Sigmoid colon (tissue), 4 donors: Measurements from ENCODE around the gene SLCO6A1.

Source experiments
- EP300 ChIP-seq, 4 donors: sonication (generic); formaldehyde crosslinking; IDR thresholded peaks; one replicate each; pipeline ENCODE4 v1.6.1; 2017; ENCODE audit warnings: antibody characterized with exemption in 4 of 4
- POLR2A ChIP-seq, 2 donors: fragments of 450-650 bp; IDR thresholded peaks; one replicate each; pipeline ENCODE4 v1.6.1; 2016; ENCODE audit warnings: antibody characterized with exemption in 2 of 2, mild to moderate bottlenecking in 2 of 2, moderate library complexity in 2 of 2
- POLR2AphosphoS5 ChIP-seq, 4 donors: sonication (generic); formaldehyde crosslinking; IDR thresholded peaks; one replicate each; pipeline ENCODE4 v1.6.1; 2017; ENCODE audit warnings: antibody characterized with exemption in 4 of 4
- TF ChIP-seq, protein P1 (sequence below), 4 experiments: fragments of 450-650 bp in 3 of 4; fragments of 200-600 bp in 1 of 4; IDR thresholded peaks; one replicate each; pipeline ENCODE4 v1.5.1; 2016 to 2019; ENCODE audit warnings: antibody characterized with exemption in 4 of 4, mild to moderate bottlenecking in 3 of 4, moderate library complexity in 2 of 4

DNA sequence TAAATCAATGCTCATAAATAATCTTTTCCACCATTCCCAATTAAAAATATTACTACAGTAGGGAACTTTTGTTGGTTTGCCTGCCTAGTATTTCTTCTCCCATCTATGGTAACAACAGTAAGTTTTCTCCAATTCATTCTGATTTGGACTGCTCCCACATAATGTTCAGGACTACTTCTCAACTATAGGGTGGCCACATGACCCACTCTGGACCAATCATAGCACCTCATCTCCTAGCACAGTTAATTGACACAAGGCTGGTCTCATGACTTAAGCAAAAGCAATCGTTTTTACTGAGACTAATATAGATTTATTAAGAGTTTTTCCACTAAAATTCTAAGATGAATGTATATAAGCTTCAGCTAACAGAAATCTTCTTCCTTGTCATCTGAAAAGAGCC lies 28.7 kb upstream of the SLCO6A1 start:
- TF ChIP-seq, protein P1, sequence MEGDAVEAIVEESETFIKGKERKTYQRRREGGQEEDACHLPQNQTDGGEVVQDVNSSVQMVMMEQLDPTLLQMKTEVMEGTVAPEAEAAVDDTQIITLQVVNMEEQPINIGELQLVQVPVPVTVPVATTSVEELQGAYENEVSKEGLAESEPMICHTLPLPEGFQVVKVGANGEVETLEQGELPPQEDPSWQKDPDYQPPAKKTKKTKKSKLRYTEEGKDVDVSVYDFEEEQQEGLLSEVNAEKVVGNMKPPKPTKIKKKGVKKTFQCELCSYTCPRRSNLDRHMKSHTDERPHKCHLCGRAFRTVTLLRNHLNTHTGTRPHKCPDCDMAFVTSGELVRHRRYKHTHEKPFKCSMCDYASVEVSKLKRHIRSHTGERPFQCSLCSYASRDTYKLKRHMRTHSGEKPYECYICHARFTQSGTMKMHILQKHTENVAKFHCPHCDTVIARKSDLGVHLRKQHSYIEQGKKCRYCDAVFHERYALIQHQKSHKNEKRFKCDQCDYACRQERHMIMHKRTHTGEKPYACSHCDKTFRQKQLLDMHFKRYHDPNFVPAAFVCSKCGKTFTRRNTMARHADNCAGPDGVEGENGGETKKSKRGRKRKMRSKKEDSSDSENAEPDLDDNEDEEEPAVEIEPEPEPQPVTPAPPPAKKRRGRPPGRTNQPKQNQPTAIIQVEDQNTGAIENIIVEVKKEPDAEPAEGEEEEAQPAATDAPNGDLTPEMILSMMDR (IDR thresholded peaks at IDR 0.05), result no peak
- no peak for TF ChIP-seq POLR2A (IDR thresholded peaks at IDR 0.05)
- TF ChIP-seq EP300 (IDR thresholded peaks at IDR 0.05), result no peak
- TF ChIP-seq POLR2AphosphoS5 (IDR thresholded peaks at IDR 0.05), result no peak
